GM21529 (cell line): ENCODE results near the gene CLEC17A.

Experiments used
- ATAC-seq: cut with Tn5 transposase; IDR thresholded peaks from one replicate; pipeline ENCODE4 v1.9.1; 2021; ENCODE audit not compliant: unreplicated experiment

The CLEC17A gene

GRCh38 chr19:14639536-14640277, 56.8 kb downstream of the CLEC17A start:
- ATAC-seq, result no peak

GRCh38 chr19:14648506-14648905, 65.6 kb downstream of the CLEC17A start:
- ATAC-seq, result no peak

GRCh38 chr19:14649020-14649419, 66.1 kb downstream of the CLEC17A start:
- no peak for ATAC-seq

DNA sequence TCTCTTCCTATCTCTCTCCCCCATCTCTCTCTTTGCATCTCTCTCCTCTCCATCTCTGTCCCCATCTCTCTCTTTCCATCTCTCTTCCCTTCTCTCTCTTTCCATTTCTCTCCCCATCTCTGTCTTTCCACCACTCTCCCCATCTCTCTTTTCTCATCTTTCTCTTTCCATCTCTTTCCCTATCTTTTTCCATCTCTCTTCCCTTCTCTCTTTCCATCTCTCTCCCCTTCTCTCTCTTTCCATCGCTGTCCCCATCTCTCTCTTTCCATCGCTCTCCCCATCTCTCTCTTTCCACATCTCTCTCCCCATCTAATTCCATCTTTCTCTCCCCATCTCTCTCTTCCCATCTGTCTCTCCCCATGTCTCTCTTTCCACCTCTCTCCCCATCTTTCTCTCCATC, 67.3 kb downstream of the CLEC17A start:
- ATAC-seq, result no peak

DNA sequence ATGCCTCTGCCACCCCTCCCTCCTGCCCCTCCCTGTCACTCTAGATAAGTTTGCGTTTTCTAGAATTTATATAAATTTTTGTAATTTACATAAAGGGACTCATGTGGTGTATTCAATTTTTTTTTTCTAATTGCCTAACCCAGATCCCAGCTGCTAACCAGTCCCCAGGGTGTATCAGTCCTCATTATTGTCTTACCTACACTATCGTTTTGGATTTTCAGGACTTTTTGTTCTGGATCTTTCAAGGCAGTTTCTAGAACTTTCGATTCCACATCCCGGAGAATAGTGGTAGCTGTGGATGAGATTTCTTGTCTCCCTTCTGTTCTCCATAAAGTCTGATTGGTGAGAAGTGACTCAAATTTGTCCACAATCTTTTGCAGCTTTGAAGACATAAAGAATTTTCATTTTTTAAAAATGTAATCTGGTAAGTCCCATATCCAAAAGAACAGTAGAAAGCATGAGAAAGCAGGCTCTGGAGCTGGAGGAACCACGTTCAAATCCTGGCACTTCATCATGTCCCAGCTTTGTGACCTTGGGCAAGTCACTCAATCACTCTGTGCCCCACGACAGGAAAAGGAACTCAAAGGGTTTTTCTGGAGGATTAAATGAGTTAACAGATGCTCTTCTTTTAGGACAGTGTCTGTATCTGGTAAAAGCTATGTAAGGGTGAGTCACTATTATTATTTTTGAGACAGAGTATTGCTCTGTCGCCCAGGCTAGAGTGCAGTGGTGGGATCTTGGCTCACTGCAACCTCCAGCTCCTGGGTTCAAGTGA, 72.1 kb downstream of the CLEC17A start:
- ATAC-seq, result no peak

DNA sequence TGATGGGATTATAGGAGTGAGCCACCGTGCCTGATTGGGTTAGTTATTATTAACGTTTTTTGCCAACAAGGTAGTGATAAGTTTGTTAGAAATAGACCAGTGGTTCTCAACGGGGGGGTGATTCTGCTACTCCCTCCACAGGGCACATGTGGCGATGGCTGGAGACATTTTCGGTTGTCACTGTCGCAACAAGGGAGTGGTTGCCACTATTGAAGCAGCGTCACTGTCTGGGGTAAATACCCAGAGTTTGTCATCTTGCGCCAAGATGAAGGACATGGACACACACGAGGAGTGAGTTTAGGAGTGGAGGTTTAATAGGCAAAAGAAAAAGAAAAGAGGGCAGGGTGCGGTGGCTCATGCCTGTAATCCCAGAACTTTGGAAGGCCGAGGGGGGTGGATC, 72.8 kb downstream of the CLEC17A start:
- no peak for ATAC-seq

- no peak for ATAC-seq
Observed at GRCh38 chr19:14659874-14660489, 77.1 kb downstream of the CLEC17A start.

- ATAC-seq, result no peak
Observed at GRCh38 chr19:14661372-14661924, 78.6 kb downstream of the CLEC17A start.
